SK-N-SH treated with all-trans-retinoic acid at 6 μM for 48 hours (cell line): ENCODE data around the gene AFG1L.

Source experiments
- ARNTL ChIP-seq: fragments of 450-650 bp; formaldehyde crosslinking; IDR thresholded peaks from 2 replicates; pipeline ENCODE4 v1.5.0; 2020; ENCODE audit warnings: low read depth, mild to moderate bottlenecking, moderate library complexity, borderline replicate concordance
- BACH2 ChIP-seq: fragments of 250-450 bp; sonication (Bioruptor Pico); IDR thresholded peaks from 2 replicates; pipeline ENCODE4 v1.9.0; 2021; ENCODE audit warnings: mild to moderate bottlenecking, borderline replicate concordance
- PPARA ChIP-seq: fragments of 250-450 bp; sonication (Bioruptor Pico); IDR thresholded peaks from 2 replicates; pipeline ENCODE4 v1.5.0; 2020; ENCODE audit warnings: mild to moderate bottlenecking, borderline replicate concordance

DNA sequence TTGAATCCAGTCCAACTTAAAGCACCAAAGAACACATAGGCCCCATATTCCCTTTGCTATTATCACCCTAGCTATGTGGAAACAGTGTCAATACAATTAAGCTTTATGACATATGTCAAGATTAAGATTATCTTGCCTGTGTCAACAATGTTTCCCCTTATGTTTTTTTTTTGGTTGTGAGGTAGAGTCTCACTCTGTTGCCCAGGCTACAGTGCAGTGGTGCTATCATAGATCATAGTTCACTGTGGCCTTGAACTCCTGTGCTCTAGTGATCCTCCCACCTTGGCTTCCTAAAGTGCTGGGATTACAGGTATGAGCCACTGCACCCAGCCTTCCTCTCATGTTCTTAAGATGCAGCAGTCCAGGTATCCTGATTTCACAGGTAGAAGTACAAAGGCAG is 17.8 kb downstream of the AFG1L start:
- no peak for TF ChIP-seq PPARA (CRISPR knock-in tag)
- no peak for TF ChIP-seq ARNTL (CRISPR knock-in tag)
- no peak for TF ChIP-seq BACH2 (CRISPR knock-in tag)
